Smooth muscle cell (in vitro differentiated cells): ENCODE measurements around the gene CCNJ. TPM values are rescaled to one million over a fixed set of nuclear protein-coding genes. Genes with fewer than 3 reads are reported as not detected.

Source experiments
- DNase-seq: peaks from one replicate; lab custom pipeline; 2025; ENCODE audit not compliant: unreplicated experiment; lab: John Stamatoyannopoulos, UW
- H2AFZ ChIP-seq: fragments of 200-600 bp; sonication (generic); 2 replicates; pipeline ENCODE4 v1.6.0; 2016; ENCODE audit warnings: antibody characterized with exemption, low read depth, mild to moderate bottlenecking
- H3F3A ChIP-seq: fragments of 200-600 bp; sonication (generic); 2 replicates; pipeline ENCODE4 v1.6.0; 2017; ENCODE audit warnings: antibody characterized with exemption, low read depth
- H3K27ac ChIP-seq: fragments of 200-600 bp; sonication (generic); 2 replicates; pipeline ENCODE4 v1.5.1; 2016; ENCODE audit warnings: low read depth, mild to moderate bottlenecking
- H3K27me3 ChIP-seq: fragments of 200-600 bp; sonication (generic); 2 replicates; pipeline ENCODE4 v1.6.1; 2016; ENCODE audit warnings: low read depth, mild to moderate bottlenecking
- H3K36me3 ChIP-seq: fragments of 200-600 bp; sonication (generic); 2 replicates; pipeline ENCODE4 v1.5.1; 2016; ENCODE audit warnings: low read depth
- H3K4me1 ChIP-seq: fragments of 200-600 bp; sonication (generic); 2 replicates; pipeline ENCODE4 v1.5.1; 2016; ENCODE audit warnings: low read depth
- H3K4me2 ChIP-seq: fragments of 200-600 bp; sonication (generic); 2 replicates; pipeline ENCODE4 v1.6.0; 2016; ENCODE audit warnings: mild to moderate bottlenecking
- H3K4me3 ChIP-seq: fragments of 200-600 bp; sonication (generic); 2 replicates; pipeline ENCODE4 v1.5.1; 2016; ENCODE audit warnings: mild to moderate bottlenecking
- H3K79me2 ChIP-seq: fragments of 200-600 bp; sonication (generic); 2 replicates; pipeline ENCODE4 v1.6.0; 2016; ENCODE audit warnings: low read depth, mild to moderate bottlenecking
- H3K9ac ChIP-seq: fragments of 200-600 bp; sonication (generic); 2 replicates; pipeline ENCODE4 v1.6.0; 2016; ENCODE audit warnings: low read depth
- H3K9me3 ChIP-seq: fragments of 200-600 bp; sonication (generic); replicated peaks from 2 replicates; pipeline ENCODE4 v1.5.1; 2016; ENCODE audit warnings: low read depth
- H4K20me1 ChIP-seq: fragments of 200-600 bp; sonication (generic); 2 replicates; pipeline ENCODE4 v1.6.0; 2016; ENCODE audit warnings: low read depth
- WGBS: methylation state at CpG from one replicate; pipeline ENCODE4 v1.1.7; 2016; ENCODE audit warnings: low lambda C conversion rate; 5-methylcytosine and 5-hydroxymethylcytosine counted together
- polyA plus RNA-seq: library from polyadenylated mRNA; unstranded; fragments of >200 nt; fragmentation: Nextera tagmentation; extraction: Ambion mirVana; gene quantifications from 2 replicates; pipeline ENCODE4 v1.2.1, GENCODE V29; 2016
- total RNA-seq: library from RNA; depleted of rRNA; stranded (reverse); fragments of >200 nt; gene quantifications from 2 replicates; pipeline ENCODE4 v1.2.3, GENCODE V29; 2014
- TF ChIP-seq, protein P1 (sequence below): fragments of 200-600 bp; sonication (generic); IDR thresholded peaks from 2 replicates; pipeline ENCODE4 v1.5.1; 2017; ENCODE audit warnings: borderline replicate concordance, mild to moderate bottlenecking, antibody characterized with exemption; ENCODE audit not compliant: insufficient read depth, poor library complexity, severe bottlenecking

CCNJ gene
- total and polyA plus RNA-seq, 2 experiments from 2014 or later = 5.2 to 8.8 TPM

DNA sequence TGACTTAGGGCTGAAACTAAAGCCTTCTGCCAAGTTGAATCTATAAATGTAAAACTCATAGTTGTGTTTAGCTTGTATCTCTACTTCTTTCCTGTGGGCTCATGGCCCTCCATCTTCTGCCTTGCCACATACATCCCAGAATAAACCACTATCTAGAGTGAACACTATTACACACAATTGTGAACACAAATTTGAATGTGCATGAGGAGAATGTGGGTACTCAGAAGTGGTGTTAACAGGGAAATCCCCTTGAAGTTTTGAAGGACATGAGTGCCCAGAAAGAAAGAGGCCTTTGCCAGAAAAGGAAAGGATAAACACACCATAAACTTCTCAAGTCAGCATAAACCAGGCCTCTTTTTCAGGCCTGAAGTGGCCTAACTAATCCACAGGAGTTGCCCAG is 20.2 kb upstream of the CCNJ start:
- H3F3A ChIP-seq = no peaks in the 10 kb centered on the region
- no peak overlapping the region for H2AFZ ChIP-seq
- no peaks in the 10 kb centered on the region for H3K36me3 ChIP-seq
- TF ChIP-seq, protein P1, sequence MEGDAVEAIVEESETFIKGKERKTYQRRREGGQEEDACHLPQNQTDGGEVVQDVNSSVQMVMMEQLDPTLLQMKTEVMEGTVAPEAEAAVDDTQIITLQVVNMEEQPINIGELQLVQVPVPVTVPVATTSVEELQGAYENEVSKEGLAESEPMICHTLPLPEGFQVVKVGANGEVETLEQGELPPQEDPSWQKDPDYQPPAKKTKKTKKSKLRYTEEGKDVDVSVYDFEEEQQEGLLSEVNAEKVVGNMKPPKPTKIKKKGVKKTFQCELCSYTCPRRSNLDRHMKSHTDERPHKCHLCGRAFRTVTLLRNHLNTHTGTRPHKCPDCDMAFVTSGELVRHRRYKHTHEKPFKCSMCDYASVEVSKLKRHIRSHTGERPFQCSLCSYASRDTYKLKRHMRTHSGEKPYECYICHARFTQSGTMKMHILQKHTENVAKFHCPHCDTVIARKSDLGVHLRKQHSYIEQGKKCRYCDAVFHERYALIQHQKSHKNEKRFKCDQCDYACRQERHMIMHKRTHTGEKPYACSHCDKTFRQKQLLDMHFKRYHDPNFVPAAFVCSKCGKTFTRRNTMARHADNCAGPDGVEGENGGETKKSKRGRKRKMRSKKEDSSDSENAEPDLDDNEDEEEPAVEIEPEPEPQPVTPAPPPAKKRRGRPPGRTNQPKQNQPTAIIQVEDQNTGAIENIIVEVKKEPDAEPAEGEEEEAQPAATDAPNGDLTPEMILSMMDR = no peak
- H3K79me2 ChIP-seq = no peaks in the 10 kb centered on the region
- H4K20me1 ChIP-seq = no peaks in the 10 kb centered on the region
- no peaks in the 10 kb centered on the region for H3K4me1 ChIP-seq
- DNase-seq = no peak
- H3K4me2 ChIP-seq = no peak overlapping the region
- no peak overlapping the region for H3K27ac ChIP-seq
- no peak overlapping the region for H3K9ac ChIP-seq
- no peaks in the 10 kb centered on the region for H3K9me3 ChIP-seq
- H3K4me3 ChIP-seq = no peak overlapping the region
- H3K27me3 ChIP-seq = peaks cover 8% of the 10 kb centered on the region

DNA sequence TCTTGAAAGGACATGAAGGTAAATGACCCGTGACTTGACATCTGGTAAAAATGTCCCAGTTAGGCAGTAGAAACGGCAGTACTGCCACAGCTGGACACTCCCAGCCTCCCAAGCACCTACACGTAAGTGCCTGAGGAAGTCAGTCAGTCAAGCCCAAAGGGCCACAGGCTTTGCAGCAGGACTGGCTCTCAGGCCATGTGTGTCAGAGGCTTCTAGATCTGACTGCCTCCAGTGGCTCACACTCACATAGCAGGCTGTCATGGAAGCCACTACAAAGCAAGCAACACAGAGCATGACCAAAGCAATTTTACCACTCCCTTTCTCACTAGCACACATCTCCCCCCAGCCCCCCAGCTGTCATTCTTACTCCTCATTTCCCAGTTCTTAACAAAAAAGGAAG is 17.8 kb upstream of the CCNJ start:
- TF ChIP-seq, protein P1 = peak; percentile 4
- H3K27me3 ChIP-seq = no peaks in the 10 kb centered on the region
- H3K27ac ChIP-seq = no peak overlapping the region
- H3K9me3 ChIP-seq = no peaks in the 10 kb centered on the region
- no peaks in the 10 kb centered on the region for H3F3A ChIP-seq
- H3K4me1 ChIP-seq = no peaks in the 10 kb centered on the region
- no peak overlapping the region for H3K4me3 ChIP-seq
- no peaks in the 10 kb centered on the region for H3K36me3 ChIP-seq
- H3K9ac ChIP-seq = no peak overlapping the region
- no peak for DNase-seq
- WGBS = 71% methylated on average over 3 of the region's 3 CpGs
- no peaks in the 10 kb centered on the region for H3K79me2 ChIP-seq
- no peak overlapping the region for H3K4me2 ChIP-seq
- H4K20me1 ChIP-seq = no peaks in the 10 kb centered on the region
- no peak overlapping the region for H2AFZ ChIP-seq

DNA sequence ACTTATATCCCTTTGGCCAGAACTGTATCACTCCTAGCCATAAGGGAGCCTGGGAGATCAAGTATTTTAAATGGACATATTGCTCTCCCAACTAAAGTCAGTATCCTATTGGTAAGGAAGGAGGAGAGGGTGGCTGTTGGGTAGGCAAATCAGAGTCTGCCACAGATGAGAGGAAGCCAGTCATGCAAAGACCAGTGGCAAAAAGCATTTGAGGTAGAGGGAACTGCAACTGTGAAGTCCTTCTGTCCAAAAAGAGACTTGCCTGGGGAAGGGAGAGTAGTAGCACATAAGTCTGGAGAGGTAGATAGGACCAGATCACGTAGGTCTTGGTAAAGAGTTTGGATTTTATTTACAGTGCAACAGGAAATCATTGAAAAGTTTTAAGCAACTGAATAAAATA is 8.8 kb upstream of the CCNJ start:
- no peaks in the 10 kb centered on the region for H4K20me1 ChIP-seq
- no peak for DNase-seq
- H3K27ac ChIP-seq = no peak overlapping the region
- no peak overlapping the region for H3K4me3 ChIP-seq
- H3F3A ChIP-seq = peaks cover 2% of the 10 kb centered on the region
- H3K79me2 ChIP-seq = no peaks in the 10 kb centered on the region
- H2AFZ ChIP-seq = no peak overlapping the region
- no peaks in the 10 kb centered on the region for H3K36me3 ChIP-seq
- no peaks in the 10 kb centered on the region for H3K9me3 ChIP-seq
- no peak overlapping the region for H3K4me2 ChIP-seq
- peaks cover 10% of the 10 kb centered on the region for H3K4me1 ChIP-seq
- peaks cover 13% of the 10 kb centered on the region for H3K27me3 ChIP-seq
- 92% methylated on average over 1 of the region's 1 CpG for WGBS
- no peak overlapping the region for H3K9ac ChIP-seq
- TF ChIP-seq, protein P1 = no peak

DNA sequence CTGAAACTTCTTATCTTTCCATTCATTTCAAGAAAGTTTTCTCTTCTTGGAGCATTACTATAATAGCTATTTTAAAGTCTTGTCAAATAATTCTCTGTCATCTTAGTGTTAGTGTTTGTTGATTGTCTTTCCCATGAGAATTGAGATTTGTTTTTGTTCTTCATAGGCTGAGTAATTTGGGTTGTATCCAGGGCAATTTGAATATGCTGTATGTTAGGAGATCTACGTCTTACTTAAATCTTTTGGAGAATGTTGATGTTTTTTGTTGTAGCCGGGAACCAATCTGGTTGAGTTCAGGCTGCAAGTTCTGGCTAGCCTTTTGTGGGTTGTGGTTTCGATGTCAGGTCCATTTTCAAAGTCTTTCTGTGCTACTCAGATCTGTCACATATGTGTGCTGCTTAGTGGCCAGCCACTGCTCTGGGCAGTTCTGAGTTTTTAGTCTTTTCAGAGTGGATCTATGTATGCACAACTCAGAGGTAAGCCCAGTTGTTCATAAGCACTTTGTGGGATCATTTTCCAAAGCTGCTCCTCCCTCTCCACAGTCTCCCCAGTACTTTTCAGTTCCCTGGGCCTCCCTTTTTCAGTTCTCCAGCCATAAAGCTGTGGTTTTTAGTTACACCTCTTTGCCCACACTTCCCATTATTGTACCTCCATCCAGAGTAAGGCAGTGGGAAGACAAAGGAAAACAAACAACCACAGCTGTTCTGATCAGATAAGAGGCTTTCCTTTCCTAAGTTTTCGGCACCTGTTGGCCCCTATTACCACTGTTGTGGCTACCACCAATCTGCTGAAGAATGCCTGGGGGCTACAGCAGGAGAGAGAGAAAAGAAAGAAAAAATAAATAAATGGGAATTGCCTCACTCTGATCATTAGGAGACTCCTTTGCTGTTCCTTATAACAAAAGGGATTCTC is 4.7 kb upstream of the CCNJ start:
- Histone ChIP-seq H3K27ac (no peak overlapping the region), H3K36me3 (no peaks in the 10 kb centered on the region), H2AFZ (no peak overlapping the region), H3K79me2 (peaks cover 2% of the 10 kb centered on the region), H3K9me3 (no peaks in the 10 kb centered on the region), H3K4me1 (peaks cover 13% of the 10 kb centered on the region), H4K20me1 (no peaks in the 10 kb centered on the region), H3F3A (peaks cover 2% of the 10 kb centered on the region), H3K9ac (no peak overlapping the region), H3K27me3 (peaks cover 7% of the 10 kb centered on the region), H3K4me3 (no peak overlapping the region), H3K4me2 (no peak overlapping the region)
- TF ChIP-seq, protein P1 = no peak
- 71% methylated on average over 4 of the region's 4 CpGs for WGBS
- no peak for DNase-seq
